Adipocyte (in vitro differentiated cells): ENCODE data around the gene TPM2.
A peak's percentile ranks its signal among the peaks of the same experiment; 100 is the strongest.

Experiments used
- DNase-seq: peaks from one replicate; pipeline ENCODE4 v3.0.0-alpha.2; 2015; ENCODE audit warnings: low read depth
- H3K27me3 ChIP-seq: replicated peaks from 2 replicates; pipeline ENCODE4 v1.7.0; 2013; ENCODE audit warnings: mild to moderate bottlenecking, low read length, moderate library complexity; ENCODE audit not compliant: control insufficient read depth, insufficient read depth
- H3K36me3 ChIP-seq: 2 replicates; pipeline ENCODE4 v1.7.0; 2013; ENCODE audit warnings: low read length, mild to moderate bottlenecking, moderate library complexity; ENCODE audit not compliant: control insufficient read depth, insufficient read depth, severe bottlenecking
- H3K4me1 ChIP-seq: 2 replicates; pipeline ENCODE4 v1.7.0; 2013; ENCODE audit warnings: mild to moderate bottlenecking, low read length, moderate library complexity; ENCODE audit not compliant: control insufficient read depth, insufficient read depth
- H3K4me3 ChIP-seq: 2 replicates; pipeline ENCODE4 v1.7.0; 2013; ENCODE audit warnings: mild to moderate bottlenecking, low read length, moderate library complexity
- H3K9ac ChIP-seq: 2 replicates; pipeline ENCODE4 v1.7.0; 2013; ENCODE audit warnings: mild to moderate bottlenecking, low read length, moderate library complexity
- H3K9me3 ChIP-seq: 2 replicates; pipeline ENCODE4 v1.7.0; 2013; ENCODE audit warnings: mild to moderate bottlenecking, low read length, moderate library complexity; ENCODE audit not compliant: control insufficient read depth

The TPM2 gene

GRCh38 chr9:35658137-35658967 lies 31.4 kb downstream of the TPM2 start, which contains the start of gene CCDC107:
Gene CCDC107 (plus strand): TSS chr9:35658292. CDS start chr9:35658380, 88 bp downstream.
- peak; percentile 95 for DNase-seq
- no peaks in the 10 kb centered on the region for H3K27me3 ChIP-seq
- peaks cover 20% of the 10 kb centered on the region for H3K36me3 ChIP-seq
- H3K9ac ChIP-seq = peak within 1 kb of the TSS; percentile 99
- no peaks in the 10 kb centered on the region for H3K9me3 ChIP-seq
- peaks cover 33% of the 10 kb centered on the region for H3K4me1 ChIP-seq
- peak within 1 kb of the TSS; percentile 91 for H3K4me3 ChIP-seq

GRCh38 chr9:35657546-35658136 lies 32.1 kb downstream of the TPM2 start, which contains the start of gene RMRP:
Gene RMRP (minus strand): TSS chr9:35658019.
- Histone ChIP-seq H3K9me3 (no peaks in the 10 kb centered on the region), H3K27me3 (no peaks in the 10 kb centered on the region), H3K36me3 (peaks cover 20% of the 10 kb centered on the region), H3K4me3 (peak within 1 kb of the TSS; percentile 91), H3K9ac (peak within 1 kb of the TSS; percentile 99), H3K4me1 (peaks cover 38% of the 10 kb centered on the region)
- DNase-seq = peak; percentile 99

DNA sequence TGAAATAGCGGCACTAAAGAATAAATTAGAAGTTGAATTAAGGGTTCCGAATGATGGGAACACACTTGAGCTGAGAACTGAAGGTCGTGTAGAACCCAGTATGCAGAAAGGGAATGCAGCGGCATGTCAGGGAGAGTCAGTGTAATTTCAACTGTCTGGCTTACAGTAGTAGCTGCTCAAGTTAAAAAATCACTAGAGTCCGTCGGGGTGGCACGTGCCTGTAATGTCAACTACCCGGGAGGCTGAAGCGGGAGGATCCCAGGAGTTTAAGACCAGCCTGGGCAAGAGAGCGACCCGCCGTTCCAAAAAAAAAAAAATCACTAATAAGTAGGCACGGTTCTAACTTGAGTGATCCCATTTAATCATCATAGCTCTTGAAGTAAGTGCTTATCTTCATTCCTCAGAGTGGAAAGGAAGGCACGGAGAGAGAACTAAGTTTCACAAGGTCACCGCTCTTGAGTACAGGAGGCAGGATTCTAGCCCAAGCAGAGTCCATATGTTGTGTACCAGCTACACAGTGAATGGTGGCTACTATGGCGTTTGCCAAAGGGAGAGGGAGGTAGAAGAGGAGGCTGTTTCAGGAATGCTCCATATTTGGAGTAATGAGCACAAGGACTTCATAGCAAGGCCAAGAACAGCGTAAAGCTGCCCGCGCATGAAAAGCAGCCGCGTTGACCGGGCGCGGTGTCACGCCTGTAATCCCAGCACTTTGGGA lies 32.7 kb downstream of the TPM2 start:
- peaks cover 43% of the 10 kb centered on the region for H3K4me1 ChIP-seq
- no peaks in the 10 kb centered on the region for H3K9me3 ChIP-seq
- H3K36me3 ChIP-seq = peaks cover 20% of the 10 kb centered on the region
- peak overlapping the region; percentile 99 for H3K9ac ChIP-seq
- DNase-seq = no peak
- H3K27me3 ChIP-seq = no peaks in the 10 kb centered on the region
- peak overlapping the region; percentile 64 for H3K4me3 ChIP-seq

DNA sequence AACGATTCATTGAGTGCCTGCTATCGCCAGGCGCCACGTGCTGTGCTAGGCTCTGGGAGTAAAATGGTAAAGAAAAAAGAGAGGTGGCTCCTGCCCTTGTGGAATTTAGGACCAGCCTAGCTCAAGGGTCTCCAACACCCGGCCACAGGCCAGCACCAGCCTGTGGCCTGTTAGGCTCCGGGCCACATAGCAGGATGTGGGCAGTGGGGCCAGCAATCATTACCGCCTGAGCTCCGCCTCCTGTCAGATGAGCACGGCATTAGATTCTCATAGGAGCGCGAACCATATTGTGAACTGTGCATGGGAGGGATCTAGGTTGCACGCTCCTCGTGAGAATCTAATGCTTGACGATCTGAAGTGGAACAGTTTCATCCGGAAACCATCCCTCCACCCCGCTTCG lies 33.4 kb downstream of the TPM2 start:
- Histone ChIP-seq H3K9me3 (no peaks in the 10 kb centered on the region), H3K4me1 (peaks cover 43% of the 10 kb centered on the region), H3K9ac (no peak overlapping the region), H3K4me3 (no peak overlapping the region), H3K36me3 (peaks cover 14% of the 10 kb centered on the region), H3K27me3 (no peaks in the 10 kb centered on the region)
- no peak for DNase-seq

GRCh38 chr9:35653611-35654010 lies 36.1 kb downstream of the TPM2 start:
- DNase-seq = no peak
- Histone ChIP-seq H3K4me3 (no peak overlapping the region), H3K4me1 (peaks cover 50% of the 10 kb centered on the region), H3K9me3 (no peaks in the 10 kb centered on the region), H3K9ac (peak overlapping the region; percentile 5), H3K36me3 (no peaks in the 10 kb centered on the region), H3K27me3 (no peaks in the 10 kb centered on the region)

DNA sequence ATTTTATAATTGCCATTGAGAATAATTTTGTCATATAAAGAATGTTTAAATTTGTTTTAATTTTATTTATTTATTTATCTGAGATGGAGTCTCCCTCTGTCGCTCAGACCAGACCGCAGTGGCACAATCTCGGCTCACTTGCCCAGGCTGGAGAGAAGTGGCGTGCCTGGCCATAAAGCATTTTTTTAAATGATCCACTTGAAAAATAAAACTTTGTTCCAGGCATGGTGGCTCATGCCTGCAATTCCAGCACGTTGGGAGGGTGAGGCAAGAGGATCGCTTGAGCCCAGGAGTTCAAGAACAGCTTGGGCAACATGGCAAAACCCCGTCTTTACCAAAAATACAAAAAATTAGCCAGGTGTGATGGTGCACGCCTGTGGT lies 36.9 kb downstream of the TPM2 start:
- peak; percentile 16 for DNase-seq
- H3K36me3 ChIP-seq = no peaks in the 10 kb centered on the region
- peak overlapping the region; percentile 73 for H3K9ac ChIP-seq
- no peaks in the 10 kb centered on the region for H3K9me3 ChIP-seq
- H3K4me3 ChIP-seq = no peak overlapping the region
- H3K4me1 ChIP-seq = peaks cover 58% of the 10 kb centered on the region
- H3K27me3 ChIP-seq = no peaks in the 10 kb centered on the region

DNA sequence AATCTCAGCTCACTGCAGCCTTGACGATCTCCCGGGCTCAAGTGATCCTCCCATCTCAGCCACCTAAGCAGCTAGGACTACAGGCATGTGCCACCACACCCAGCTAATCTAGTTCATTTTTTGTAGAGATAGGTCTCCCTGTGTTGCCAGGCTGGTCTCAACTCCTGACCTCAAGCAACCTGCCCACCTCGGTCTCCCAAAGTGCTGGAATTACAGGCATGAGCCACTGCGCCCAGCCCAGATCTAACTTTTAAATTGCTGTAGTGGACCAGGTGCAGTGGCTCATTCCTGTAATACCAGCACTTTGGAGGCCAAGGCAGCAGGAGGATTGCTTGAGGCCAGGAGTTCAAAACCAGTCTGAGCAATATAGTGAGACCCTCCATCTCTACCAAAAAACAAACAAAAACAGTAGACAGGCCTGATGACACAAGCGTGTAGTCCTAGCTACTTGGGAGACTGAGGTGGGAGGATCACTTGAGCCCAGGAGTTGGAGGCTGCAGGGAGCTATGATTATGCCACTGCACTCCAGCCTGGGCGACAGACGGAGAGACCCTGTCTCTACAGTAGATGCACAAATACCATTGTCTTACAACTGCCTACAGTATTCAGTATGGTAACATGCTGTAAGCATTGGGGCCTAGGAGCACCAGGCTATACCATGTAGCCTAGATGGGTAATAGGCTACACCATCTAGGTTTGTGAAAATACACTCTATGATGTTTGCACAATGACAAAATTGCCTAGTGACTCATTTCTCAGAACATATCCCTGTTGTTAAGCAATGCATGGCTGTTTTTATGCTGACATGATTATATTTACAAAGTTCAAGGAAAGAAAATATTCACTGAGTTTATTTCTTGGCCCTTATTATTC lies 37.5 kb downstream of the TPM2 start:
- Histone ChIP-seq H3K27me3 (no peaks in the 10 kb centered on the region), H3K9me3 (no peaks in the 10 kb centered on the region), H3K36me3 (no peaks in the 10 kb centered on the region), H3K9ac (peak overlapping the region; percentile 82), H3K4me1 (peaks cover 61% of the 10 kb centered on the region), H3K4me3 (no peak overlapping the region)
- peak; percentile 85 for DNase-seq

- Histone ChIP-seq H3K27me3 (no peaks in the 10 kb centered on the region), H3K36me3 (no peaks in the 10 kb centered on the region), H3K4me3 (peak within 1 kb of the TSS; percentile 67), H3K4me1 (peaks cover 68% of the 10 kb centered on the region), H3K9me3 (no peaks in the 10 kb centered on the region), H3K9ac (peak within 1 kb of the TSS; percentile 82)
- DNase-seq = no peak
Measured at GRCh38 chr9:35650341-35651158, 39.2 kb downstream of the TPM2 start, which contains the start of gene SIT1. Gene SIT1 (minus strand): TSS chr9:35650931. CDS start chr9:35650853, 78 bp downstream.

DNA sequence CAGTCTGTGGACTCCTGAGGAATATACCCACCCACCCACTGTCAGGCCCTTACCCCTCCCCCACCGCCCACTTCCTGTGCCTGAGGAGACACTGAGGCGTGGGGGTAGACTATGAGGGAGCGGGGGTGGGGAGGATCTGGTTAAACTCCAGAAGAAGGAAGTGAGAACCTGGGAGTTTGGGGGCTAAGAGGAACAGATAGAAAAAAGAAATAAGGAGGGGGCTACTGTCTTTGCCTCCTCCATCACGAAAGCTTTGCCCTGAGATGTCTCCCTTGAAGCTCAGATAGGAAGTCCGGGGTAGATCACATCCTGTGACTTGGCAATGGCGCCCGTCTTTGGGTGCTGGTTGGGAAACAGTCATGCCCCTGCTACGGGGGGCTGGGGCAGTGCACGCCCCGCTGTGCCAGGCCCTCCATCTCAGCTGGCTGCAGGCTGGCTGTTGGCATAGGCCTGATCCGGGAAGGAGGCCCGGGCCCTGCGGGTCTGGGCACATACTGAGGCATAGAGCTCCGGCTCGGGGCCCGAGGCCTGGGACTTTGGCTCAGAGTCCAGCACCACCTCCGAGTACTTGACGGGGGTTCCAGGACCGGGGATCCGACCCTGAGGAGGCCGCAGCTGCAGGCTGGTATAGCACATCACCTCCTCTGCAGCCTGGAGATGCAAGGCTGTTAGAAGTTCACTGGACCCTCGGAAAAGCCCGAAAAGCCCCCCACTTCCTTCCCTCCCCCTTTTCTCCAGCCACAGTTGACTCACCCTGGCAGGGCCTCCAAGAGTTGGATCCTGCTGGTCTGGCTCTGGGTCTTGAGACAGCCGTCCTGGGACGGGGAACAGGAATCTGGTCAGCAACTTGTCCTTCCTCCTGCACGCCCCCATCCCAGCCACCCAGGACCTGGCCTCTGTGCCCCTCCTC lies 40.0 kb downstream of the TPM2 start:
- H3K9ac ChIP-seq = peak overlapping the region; percentile 82
- peaks cover 76% of the 10 kb centered on the region for H3K4me1 ChIP-seq
- H3K4me3 ChIP-seq = peak overlapping the region; percentile 67
- DNase-seq = no peak
- no peaks in the 10 kb centered on the region for H3K9me3 ChIP-seq
- H3K27me3 ChIP-seq = no peaks in the 10 kb centered on the region
- no peaks in the 10 kb centered on the region for H3K36me3 ChIP-seq
